Spleen (tissue), 11 donors: ENCODE measurements around the gene PAMR1. TPM values are rescaled to one million over a fixed set of nuclear protein-coding genes. Genes with fewer than 3 reads are reported as not detected.
"Not testable (repeated sequence)": the region's sequence is repeated elsewhere in the genome, so short reads cannot be mapped to it uniquely, and the experiment has no call there.

Experiments
- DNase-seq: peaks from one replicate; pipeline ENCODE4 v3.0.0-alpha.2; 2020
- H3K27ac ChIP-seq, 8 donors: fragments of 200-600 bp; sonication (generic) in 7 of 8; 1 replicate in 4 of 8; 2 replicates in 4 of 8; pipeline versions ENCODE4 v1.5.0 to v1.8.0; 2016 to 2021; ENCODE audit warnings: inconsistent platforms in 4 of 8, mild to moderate bottlenecking in 4 of 8, moderate library complexity in 1 of 8
- H3K27me3 ChIP-seq, 7 donors: fragments of 200-600 bp; sonication (generic) in 6 of 7; replicated peaks in 1 of 7; 1 replicate in 4 of 7; 2 replicates in 3 of 7; pipeline versions ENCODE4 v1.5.0 to v1.8.0; 2016 to 2021; ENCODE audit warnings: inconsistent platforms in 3 of 7, mild to moderate bottlenecking in 1 of 7
- H3K36me3 ChIP-seq, 6 donors: fragments of 200-600 bp; sonication (generic) in 5 of 6; 1 replicate in 4 of 6; 2 replicates in 2 of 6; pipeline versions ENCODE4 v1.5.0 to v1.8.0; 2016 to 2021; ENCODE audit warnings: inconsistent platforms in 2 of 6
- H3K4me1 ChIP-seq, 6 donors: fragments of 200-600 bp; sonication (generic) in 5 of 6; 1 replicate in 3 of 6; 2 replicates in 3 of 6; pipeline versions ENCODE4 v1.5.0 to v1.8.0; 2016 to 2021; ENCODE audit warnings: inconsistent platforms in 3 of 6
- H3K4me3 ChIP-seq, 8 donors: fragments of 200-600 bp; sonication (generic) in 7 of 8; 1 replicate in 4 of 8; 2 replicates in 4 of 8; pipeline versions ENCODE4 v1.5.0 to v1.8.0; 2016 to 2021; ENCODE audit warnings: inconsistent platforms in 4 of 8, mild to moderate bottlenecking in 4 of 8, moderate library complexity in 2 of 8
- H3K9me3 ChIP-seq, 8 donors: fragments of 200-600 bp; sonication (generic) in 7 of 8; 1 replicate in 4 of 8; 2 replicates in 4 of 8; pipeline versions ENCODE4 v1.5.0 to v1.8.0; 2016 to 2021; ENCODE audit warnings: inconsistent platforms in 4 of 8
- POLR2A ChIP-seq, 3 donors: fragments of 450-650 bp; IDR thresholded peaks; one replicate each; pipeline ENCODE4 v1.5.1; 2017; ENCODE audit warnings: antibody characterized with exemption in 3 of 3, mild to moderate bottlenecking in 1 of 3
- POLR2AphosphoS5 ChIP-seq, 3 donors: sonication (generic); formaldehyde crosslinking; IDR thresholded peaks; one replicate each; pipeline ENCODE4 v1.5.1; 2017; ENCODE audit warnings: antibody characterized with exemption in 3 of 3
- WGBS, 5 donors: extraction: QIAGEN DNeasy Blood & Tissue Kit in 3 of 5; methylation state at CpG; one replicate each; pipeline versions ENCODE4 v1.1.5 to v1.1.7; 2013 to 2018; 5-methylcytosine and 5-hydroxymethylcytosine counted together
- intact Hi-C: fragments of 100-400 bp; cut with DNase I; formaldehyde crosslinking; loops from one replicate; pipeline ENCODE4 v1.15.0; 2023; ENCODE audit warnings: low total_unique reads
- polyA plus RNA-seq, 3 donors: library from polyadenylated mRNA; stranded (reverse); fragments of 200-250 nt; gene quantifications; one replicate each; pipeline ENCODE4 v1.2.1, GENCODE V29; 2013
- total RNA-seq, 7 donors: library from RNA; depleted of rRNA in 3 of 7; stranded (reverse); fragments of >200 nt in 3 of 7; fragmentation: NEBNext Ultra II Directional in 4 of 7; extraction: Animal tissue kit (Norgen Biotek cat#: 25700) in 4 of 7; gene quantifications; one replicate each; pipeline versions ENCODE4 v1.1.0 to v1.2.1, GENCODE V29; 2016 to 2021
- TF ChIP-seq, protein P1 (sequence below), 11 experiments: fragments of 200-600 bp in 7 of 11; fragments of 450-650 bp in 4 of 11; sonication (generic) in 4 of 11; IDR thresholded peaks in 8 of 11; conservative IDR thresholded peaks in 3 of 11; 1 replicate in 7 of 11; 2 replicates in 4 of 11; pipeline versions ENCODE4 v1.4.0 to v1.8.0; 2016 to 2021; ENCODE audit warnings: antibody characterized with exemption in 11 of 11, inconsistent platforms in 4 of 11, mild to moderate bottlenecking in 1 of 11
- donor health status: healthy with polysubstance abuse.
- donor health status: DM: no; HTN: no; CAD: no; lungs with moderate emphysema.
- donor health status: DM: no; HTN: no; CAD: no.
- donor health status: Bipolar disorder and iron deficiency.
- donor health status: healthy.
- donor health status: DM: no; HTN: no; CAD: no.
- donor health status: DM: yes; HTN: yes; CAD: no.

The PAMR1 gene
- total and polyA plus RNA-seq, 10 donors = 1.3 to 23.6 (median 5.1) TPM

DNA sequence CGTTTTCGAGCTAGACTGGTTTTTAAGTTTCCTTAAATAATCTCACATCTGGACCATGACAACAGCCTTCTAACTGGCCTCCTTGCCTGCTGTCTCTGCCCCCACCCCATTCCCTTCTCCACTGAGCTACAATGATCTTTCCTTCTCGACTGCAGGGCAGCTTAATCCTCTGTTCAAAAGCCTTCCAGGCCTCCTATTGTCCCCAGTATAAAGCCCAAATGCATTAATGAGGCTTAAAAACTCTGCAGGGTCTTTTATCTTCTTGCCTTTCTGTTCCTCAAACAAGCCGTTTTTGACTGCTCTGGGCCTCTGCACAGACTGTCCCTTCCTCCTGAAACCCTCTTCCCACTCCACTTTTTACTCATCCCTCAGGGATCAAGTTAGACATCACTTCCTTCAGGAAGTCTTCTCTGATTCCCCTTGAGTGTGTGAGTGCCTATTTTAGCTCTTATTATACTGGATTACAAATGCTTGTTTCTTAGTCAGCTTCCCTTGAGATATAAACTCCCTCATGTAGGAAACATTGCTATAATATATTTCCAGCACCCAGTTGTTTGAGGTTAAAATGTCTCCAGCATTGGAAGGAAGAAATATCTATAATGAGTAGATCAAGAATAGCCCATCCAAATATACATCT lies 23.6 kb upstream of the PAMR1 start:
- DNase-seq = no peak
- Histone ChIP-seq H3K9me3 (no peaks in the 10 kb centered on the region), H3K4me3 (no peak overlapping the region), H3K36me3 (no peaks in the 10 kb centered on the region), H3K27me3 (peaks cover 0 to 13% (median 0%) of the 10 kb centered on the region in 7 donors), H3K27ac (no peak overlapping the region), H3K4me1 (peaks cover 0 to 7% (median 0%) of the 10 kb centered on the region in 6 donors)
- TF ChIP-seq, protein P1, sequence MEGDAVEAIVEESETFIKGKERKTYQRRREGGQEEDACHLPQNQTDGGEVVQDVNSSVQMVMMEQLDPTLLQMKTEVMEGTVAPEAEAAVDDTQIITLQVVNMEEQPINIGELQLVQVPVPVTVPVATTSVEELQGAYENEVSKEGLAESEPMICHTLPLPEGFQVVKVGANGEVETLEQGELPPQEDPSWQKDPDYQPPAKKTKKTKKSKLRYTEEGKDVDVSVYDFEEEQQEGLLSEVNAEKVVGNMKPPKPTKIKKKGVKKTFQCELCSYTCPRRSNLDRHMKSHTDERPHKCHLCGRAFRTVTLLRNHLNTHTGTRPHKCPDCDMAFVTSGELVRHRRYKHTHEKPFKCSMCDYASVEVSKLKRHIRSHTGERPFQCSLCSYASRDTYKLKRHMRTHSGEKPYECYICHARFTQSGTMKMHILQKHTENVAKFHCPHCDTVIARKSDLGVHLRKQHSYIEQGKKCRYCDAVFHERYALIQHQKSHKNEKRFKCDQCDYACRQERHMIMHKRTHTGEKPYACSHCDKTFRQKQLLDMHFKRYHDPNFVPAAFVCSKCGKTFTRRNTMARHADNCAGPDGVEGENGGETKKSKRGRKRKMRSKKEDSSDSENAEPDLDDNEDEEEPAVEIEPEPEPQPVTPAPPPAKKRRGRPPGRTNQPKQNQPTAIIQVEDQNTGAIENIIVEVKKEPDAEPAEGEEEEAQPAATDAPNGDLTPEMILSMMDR (IDR thresholded peaks at IDR 0.05 in 8 of 11, conservative IDR thresholded peaks at IDR 0.05 in 3 of 11) = no peak
- TF ChIP-seq POLR2A (IDR thresholded peaks at IDR 0.05) (no peak), POLR2AphosphoS5 (IDR thresholded peaks at IDR 0.05) (no peak)
- WGBS, 5 donors = 29 to 55% (median 44%) methylated on average over 4 of the region's 4 CpGs
- intact Hi-C loops = no loop called here

DNA sequence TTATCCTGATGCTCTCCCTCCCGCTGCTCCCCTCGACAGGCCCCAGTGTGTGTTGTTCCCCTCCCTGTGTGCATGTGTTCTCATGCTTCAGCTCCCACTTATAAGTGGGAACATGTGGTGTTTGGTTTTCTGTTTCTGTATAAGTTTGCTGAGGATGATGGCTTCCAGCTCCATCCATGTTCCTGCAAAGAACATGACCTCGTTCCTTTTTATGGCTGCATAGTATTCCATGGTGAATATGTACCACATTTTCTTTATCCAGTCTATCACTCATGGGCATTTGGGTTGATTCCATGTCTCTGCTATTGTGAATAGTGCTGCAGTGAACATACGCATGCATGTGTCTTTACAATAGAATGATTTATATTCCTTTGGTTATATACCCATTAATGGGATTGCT lies 22.6 kb upstream of the PAMR1 start:
- 80 to 96% (median 88%) methylated on average over 4 of the region's 4 CpGs for WGBS, 5 donors
- H3K9me3 ChIP-seq, H3K4me3 ChIP-seq, DNase-seq, H3K27ac ChIP-seq, H3K4me1 ChIP-seq, intact Hi-C loops, H3K36me3 ChIP-seq: not testable (repeated sequence)
- peaks cover 0 to 13% (median 0%) of the 10 kb centered on the region in 7 donors for H3K27me3 ChIP-seq

DNA sequence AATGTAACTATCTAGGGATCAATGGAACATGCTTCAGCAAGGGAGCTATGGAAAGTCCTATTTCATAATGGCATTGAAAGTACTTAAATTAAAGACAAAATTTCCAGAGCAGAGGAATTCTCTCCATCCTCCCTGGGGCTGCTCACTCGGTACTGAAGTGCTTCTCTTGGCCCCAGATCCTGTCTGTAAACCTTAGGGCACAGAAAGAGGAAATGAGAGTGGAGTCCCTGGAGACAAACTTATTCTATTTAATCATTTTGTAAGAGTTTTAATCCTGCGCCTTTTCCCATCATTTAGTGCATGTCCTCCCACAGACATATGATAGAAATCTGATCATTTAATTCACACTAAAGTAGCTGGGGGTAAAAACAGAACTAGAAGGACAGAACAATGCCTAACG lies 20.9 kb upstream of the PAMR1 start:
- intact Hi-C loops = no loop called here
- WGBS, 5 donors = 33 to 54% (median 45%) methylated on average over 3 of the region's 3 CpGs
- Histone ChIP-seq H3K27me3 (peaks cover 0 to 13% (median 0%) of the 10 kb centered on the region in 7 donors), H3K27ac (no peak overlapping the region), H3K9me3 (no peaks in the 10 kb centered on the region), H3K36me3 (no peaks in the 10 kb centered on the region), H3K4me1 (peaks cover 0 to 7% (median 0%) of the 10 kb centered on the region in 6 donors), H3K4me3 (no peak overlapping the region)
- TF ChIP-seq, protein P1 (IDR thresholded peaks at IDR 0.05 in 8 of 11, conservative IDR thresholded peaks at IDR 0.05 in 3 of 11) = no peak
- TF ChIP-seq POLR2AphosphoS5 (IDR thresholded peaks at IDR 0.05) (no peak), POLR2A (IDR thresholded peaks at IDR 0.05) (no peak)
- DNase-seq = no peak

DNA sequence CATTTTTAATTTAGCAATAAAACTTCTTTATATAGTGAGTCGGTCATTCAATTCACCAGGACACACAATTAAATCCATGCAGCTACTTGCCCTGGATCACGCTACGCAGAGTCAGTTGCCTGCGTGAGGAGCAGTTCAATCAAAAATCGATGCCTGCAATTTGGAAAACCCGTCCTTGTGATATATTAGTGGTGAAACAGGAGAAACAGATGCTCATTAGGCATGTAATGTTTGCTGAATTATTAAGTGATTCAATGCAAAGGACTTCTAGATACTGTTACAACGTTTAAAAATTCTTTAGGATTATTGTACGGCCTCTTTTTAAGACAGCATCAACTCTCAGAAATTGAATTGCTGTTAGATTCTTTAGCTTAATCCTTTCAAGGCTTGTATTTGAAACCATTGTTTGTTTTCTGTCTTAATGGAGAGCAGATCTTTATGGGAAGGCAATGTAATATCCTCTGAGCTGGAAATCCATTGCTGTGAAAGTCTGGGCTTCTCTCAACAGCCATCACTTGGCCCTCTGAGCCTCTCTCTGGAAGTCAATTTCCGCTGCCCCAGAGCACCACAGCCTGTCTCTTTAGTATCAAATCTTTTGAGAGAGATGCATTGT lies 20.1 kb upstream of the PAMR1 start:
- peaks cover 0 to 7% (median 0%) of the 10 kb centered on the region in 6 donors for H3K4me1 ChIP-seq
- TF ChIP-seq, protein P1 (IDR thresholded peaks at IDR 0.05 in 8 of 11, conservative IDR thresholded peaks at IDR 0.05 in 3 of 11) = no peak
- TF ChIP-seq POLR2AphosphoS5 (IDR thresholded peaks at IDR 0.05) (no peak), POLR2A (IDR thresholded peaks at IDR 0.05) (no peak)
- H3K36me3 ChIP-seq = no peaks in the 10 kb centered on the region
- intact Hi-C loops = no loop called here
- no peaks in the 10 kb centered on the region for H3K9me3 ChIP-seq
- no peak overlapping the region for H3K4me3 ChIP-seq
- H3K27ac ChIP-seq = no peak overlapping the region
- DNase-seq = no peak
- WGBS, 5 donors = 82 to 94% (median 91%) methylated on average over 9 of the region's 9 CpGs
- peaks cover 0 to 9% (median 0%) of the 10 kb centered on the region in 7 donors for H3K27me3 ChIP-seq
